Cardiac fibroblast (primary cell): ENCODE results near the gene POLD1.

Experiments
- DNase-seq, 2 donors: peaks; one replicate each; pipeline versions ENCODE4 v3.0.0 to v3.0.0-alpha.2; 2010; ENCODE audit warnings: low read depth in 2 of 2
- H3K4me3 ChIP-seq, 2 donors: replicated peaks in 1 of 2; 1 replicate in 1 of 2; 2 replicates in 1 of 2; pipeline ENCODE4 v1.5.1; 2011; ENCODE audit warnings: low read depth in 2 of 2, low read length in 2 of 2, mild to moderate bottlenecking in 2 of 2, moderate library complexity in 1 of 2
- CTCF ChIP-seq: IDR thresholded peaks from one replicate; pipeline ENCODE4 v1.5.1; 2011; ENCODE audit warnings: low read depth, mild to moderate bottlenecking, low read length, inconsistent platforms

POLD1 gene

GRCh38 chr19:50399368-50399745, 15.2 kb downstream of the POLD1 start:
- no peak for TF ChIP-seq CTCF
- no peak overlapping the region for H3K4me3 ChIP-seq
- no peak for DNase-seq

GRCh38 chr19:50401605-50402450, 17.7 kb downstream of the POLD1 start:
- DNase-seq, result no peak
- no peak overlapping the region for H3K4me3 ChIP-seq
- no peak for TF ChIP-seq CTCF

- no peak for DNase-seq
- no peak overlapping the region for H3K4me3 ChIP-seq
- TF ChIP-seq CTCF, result no peak
Measured at GRCh38 chr19:50402544-50403301, 18.6 kb downstream of the POLD1 start.

- no peak for TF ChIP-seq CTCF
- H3K4me3 ChIP-seq, result no peak overlapping the region
- DNase-seq, result no peak
Measured at GRCh38 chr19:50406156-50406820, 22.1 kb downstream of the POLD1 start.

GRCh38 chr19:50406829-50407228, 22.7 kb downstream of the POLD1 start:
- TF ChIP-seq CTCF, result no peak
- H3K4me3 ChIP-seq, result no peak overlapping the region

GRCh38 chr19:50409347-50409746, 25.2 kb downstream of the POLD1 start:
- no peak for TF ChIP-seq CTCF
- DNase-seq, result no peak
- no peak overlapping the region for H3K4me3 ChIP-seq

More at GRCh38 chr19:50406829-50407228, 22.7 kb downstream of the POLD1 start:
- DNase-seq, result no peak
